GM23248 (cell line): Measurements from ENCODE around the gene TET3.

Experiments
- EZH2 ChIP-seq: fragments of 200-600 bp; sonication (generic); IDR thresholded peaks from 2 replicates; pipeline ENCODE4 v1.6.1; 2018; ENCODE audit warnings: antibody characterized with exemption, mild to moderate bottlenecking; ENCODE audit not compliant: insufficient read depth, poor library complexity, severe bottlenecking
- EZH2phosphoT487 ChIP-seq: fragments of 200-600 bp; sonication (generic); IDR thresholded peaks from 2 replicates; pipeline ENCODE4 v1.6.1; 2018; ENCODE audit warnings: antibody characterized with exemption, moderate library complexity, mild to moderate bottlenecking, low read depth; ENCODE audit not compliant: insufficient read depth

DNA sequence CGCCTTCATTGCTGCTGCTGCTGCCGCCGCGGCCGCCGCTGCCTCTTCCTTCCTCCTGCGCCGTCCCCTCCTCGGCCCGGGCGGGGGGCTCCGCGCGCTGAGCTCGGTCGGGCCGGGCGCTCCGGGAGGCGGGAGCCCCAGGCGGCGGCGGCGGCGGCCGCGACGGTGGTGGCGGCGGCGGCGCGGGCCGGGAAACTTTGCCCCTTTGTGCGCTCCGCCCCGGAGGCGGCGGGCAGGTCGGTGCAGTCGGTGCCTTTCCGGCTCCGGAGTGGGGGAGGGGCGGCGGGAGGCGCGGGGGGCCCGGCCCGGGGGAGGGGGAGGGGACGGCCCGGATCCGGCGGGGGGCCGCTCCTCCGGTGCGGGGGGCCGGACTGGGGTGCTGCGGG lies 205 bp downstream of the TET3 start:
- TF ChIP-seq EZH2 (no peak), EZH2phosphoT487 (no peak)
